HTR-8/SVneo (cell line): ENCODE results near the gene ZNF483.
"Not testable (repeated sequence)": the region's sequence is repeated elsewhere in the genome, so short reads cannot be mapped to it uniquely, and the experiment has no call there.

ENCODE experiments used
- DNase-seq: peaks from one replicate; pipeline ENCODE4 v3.0.0; 2011; ENCODE audit warnings: low spot score, mixed read lengths; ENCODE audit not compliant: insufficient read length
- FAIRE-seq: peaks from 2 replicates; lab custom pipeline; 2011; peaks lifted over from hg19 to GRCh38; lab: Jason Lieb, UNC

Gene ZNF483

GRCh38 chr9:111525056-111525977, at the start of gene ZNF483:
Gene ZNF483, plus strand, starts transcription at chr9:111525179. Its CDS starts 2,217 bp downstream, at chr9:111527396.
- FAIRE-seq: peak; percentile 78
- DNase-seq: peak; percentile 85

DNA sequence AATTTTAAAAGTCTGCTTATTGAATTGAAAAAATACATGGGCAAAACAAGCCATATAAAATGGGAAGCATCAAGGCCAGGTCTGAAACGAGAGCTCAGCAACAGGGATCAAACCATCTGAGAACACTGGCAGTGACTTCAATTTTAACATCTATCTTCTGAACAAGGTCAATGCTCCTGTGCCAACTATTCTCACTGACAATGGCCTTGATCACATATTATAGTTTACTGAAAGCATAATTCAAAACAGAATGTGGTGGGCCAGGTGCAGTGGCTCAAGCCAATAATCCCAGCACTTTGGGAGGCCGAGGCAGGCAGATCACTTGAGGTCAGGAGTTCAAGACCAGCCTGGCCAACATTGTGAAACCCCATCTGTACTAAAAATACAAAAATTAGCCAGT, 49.8 kb upstream of the ZNF483 start:
- FAIRE-seq: no peak

DNA sequence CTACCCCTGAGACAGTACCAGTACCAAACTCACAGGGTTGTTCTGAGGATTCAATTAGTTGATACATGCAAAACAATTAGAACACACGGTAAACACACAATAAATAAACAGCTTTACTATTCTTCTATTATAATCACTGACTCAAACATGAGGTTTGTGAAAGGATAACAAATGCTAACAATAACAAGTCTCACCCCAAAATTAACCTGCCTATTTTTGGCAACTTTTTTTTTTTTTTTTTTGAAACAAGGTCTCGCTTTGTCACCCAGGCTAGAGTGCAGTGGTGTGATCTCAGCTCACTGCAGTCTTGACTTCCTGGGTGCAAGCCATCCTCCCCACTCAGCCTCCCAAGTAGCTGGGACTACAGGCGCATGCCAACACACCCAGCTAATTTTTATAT, 47.3 kb upstream of the ZNF483 start:
- FAIRE-seq (no peak), DNase-seq (no peak)

More for the DNA sequence above, 49.8 kb upstream of the ZNF483 start:
- DNase-seq: no peak

GRCh38 chr9:111481885-111482636, 42.9 kb upstream of the ZNF483 start:
- DNase-seq (no peak), FAIRE-seq (no peak)

DNA sequence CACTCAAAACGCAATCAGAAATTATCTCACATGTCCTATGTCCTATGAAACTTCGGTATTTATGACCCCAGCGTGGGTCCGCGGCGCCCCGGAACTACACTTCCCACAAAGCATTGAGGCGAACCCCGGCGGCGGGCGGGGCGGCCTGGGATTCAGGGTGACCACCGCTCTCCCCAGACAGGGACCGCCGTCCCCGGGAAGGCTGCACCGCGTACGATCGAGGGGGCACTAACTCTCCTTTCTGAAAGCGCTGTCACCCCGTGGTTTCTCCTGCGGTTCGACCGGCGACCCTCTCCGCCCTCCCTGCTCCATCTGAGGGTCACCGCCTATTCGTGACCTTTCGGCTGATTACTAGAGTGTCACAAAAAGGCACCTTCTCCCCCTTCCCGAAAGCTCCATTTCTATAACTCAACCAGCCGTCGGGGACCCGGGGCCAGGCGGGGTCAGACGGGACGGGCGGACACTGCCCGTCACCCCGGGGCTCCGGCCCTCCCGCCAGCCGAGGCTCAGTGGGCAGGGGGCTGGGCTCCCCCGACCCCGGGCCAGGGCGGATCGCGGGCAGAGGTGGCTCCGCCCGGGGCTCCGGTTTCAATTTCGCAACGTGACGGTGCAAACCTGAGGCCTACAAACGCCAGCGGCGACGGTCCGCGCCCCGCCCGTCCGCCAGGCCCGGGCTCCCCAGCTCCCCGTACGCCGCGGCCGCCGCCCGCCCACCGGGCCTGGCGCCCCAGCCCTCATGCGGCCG, 42.1 kb upstream of the ZNF483 start:
- FAIRE-seq: no peak
- peak; percentile 63 for DNase-seq

DNA sequence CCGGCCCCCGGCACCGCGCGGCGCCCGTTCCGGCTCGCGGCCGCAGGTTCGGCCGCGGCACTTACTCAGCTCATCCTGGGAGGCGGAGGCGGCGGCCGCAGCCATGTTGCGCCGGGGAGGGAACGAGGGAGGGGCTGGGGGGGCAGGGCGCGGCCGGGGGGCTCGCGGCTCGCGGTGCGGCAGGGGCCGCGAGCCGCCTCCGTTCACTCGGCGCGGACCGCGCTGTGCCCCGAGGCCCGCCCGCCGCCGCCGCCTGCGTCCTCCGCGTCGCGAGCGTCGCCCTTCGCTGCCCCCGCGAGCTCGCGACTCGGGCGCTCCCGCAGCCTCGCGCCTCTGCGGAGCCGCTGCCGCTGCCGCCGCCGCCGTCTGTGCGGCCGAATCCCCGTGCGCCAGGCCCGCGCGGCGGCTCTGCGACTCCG, 41.5 kb upstream of the ZNF483 start:
- DNase-seq: peak; percentile 38
- FAIRE-seq: no peak

- peak; percentile 80 for DNase-seq
- FAIRE-seq: no peak
These were observed 41.0 kb upstream of the ZNF483 start, which contains the start of gene ECPAS for GRCh38 chr9:111483858-111484571. Gene ECPAS, minus strand, starts transcription at chr9:111484383. Its CDS starts 11,465 bp downstream, at chr9:111472918.

DNA sequence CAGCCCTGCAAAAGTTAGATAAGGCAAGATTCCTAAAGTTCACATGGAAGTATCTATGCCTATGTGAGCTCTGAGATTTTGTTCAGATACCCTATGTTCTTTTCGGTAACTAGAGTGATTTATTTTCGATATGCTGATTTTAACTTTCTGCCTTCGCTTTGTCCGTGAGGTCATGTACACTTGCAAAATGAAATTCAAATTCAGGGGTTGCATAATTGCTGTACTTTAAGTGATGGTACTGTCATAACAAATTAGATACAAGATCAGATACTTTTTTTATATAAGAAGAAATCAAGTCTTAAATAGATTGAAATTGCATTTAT, 40.4 kb upstream of the ZNF483 start:
- no peak for FAIRE-seq
- no peak for DNase-seq

- not testable (repeated sequence) for FAIRE-seq, DNase-seq
These were observed 27.8 kb upstream of the ZNF483 start for GRCh38 chr9:111497196-111497595.

- FAIRE-seq (no peak), DNase-seq (no peak)
These were observed 23.9 kb upstream of the ZNF483 start for GRCh38 chr9:111501005-111501562.

DNA sequence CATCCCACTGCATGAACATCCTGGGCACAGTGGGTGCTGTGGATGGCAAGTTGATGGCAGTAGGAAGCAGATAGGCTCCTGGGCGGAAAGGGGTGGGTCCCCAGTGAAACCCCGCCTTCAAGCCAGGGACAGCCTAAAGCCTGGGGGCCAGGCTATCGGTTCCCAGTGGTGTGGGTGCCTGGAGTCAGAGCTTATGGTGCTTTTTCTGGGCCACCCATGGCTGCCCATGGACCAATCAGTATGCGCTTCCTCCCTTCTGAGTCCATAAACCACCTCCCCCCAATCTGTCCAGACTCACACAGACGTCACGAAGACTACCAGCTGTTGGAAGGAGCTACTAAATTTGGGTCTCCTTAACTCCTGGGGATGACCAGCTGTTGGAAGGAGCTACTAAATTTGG, 23.3 kb upstream of the ZNF483 start:
- FAIRE-seq: no peak
- DNase-seq: no peak

DNA sequence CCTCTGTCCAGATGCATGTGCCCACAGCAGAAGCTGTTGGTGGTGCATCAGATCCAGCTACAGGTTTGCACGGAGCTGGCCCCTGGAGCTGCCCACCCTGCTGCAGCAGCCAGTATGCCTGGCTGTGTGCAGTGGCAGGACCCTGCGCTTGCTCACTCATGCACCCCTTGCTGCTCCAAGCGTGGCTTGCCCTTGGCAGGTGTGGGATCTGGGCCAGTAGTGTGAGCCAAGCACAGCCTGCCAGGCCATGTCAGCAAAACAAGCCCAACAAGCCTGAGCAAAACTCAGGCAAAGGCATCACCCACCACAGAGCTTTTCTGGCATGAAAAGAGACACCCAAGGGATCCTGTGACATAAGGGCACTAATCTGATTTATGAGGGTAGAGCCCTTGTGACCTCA, 22.5 kb upstream of the ZNF483 start:
- no peak for DNase-seq
- FAIRE-seq: no peak

DNA sequence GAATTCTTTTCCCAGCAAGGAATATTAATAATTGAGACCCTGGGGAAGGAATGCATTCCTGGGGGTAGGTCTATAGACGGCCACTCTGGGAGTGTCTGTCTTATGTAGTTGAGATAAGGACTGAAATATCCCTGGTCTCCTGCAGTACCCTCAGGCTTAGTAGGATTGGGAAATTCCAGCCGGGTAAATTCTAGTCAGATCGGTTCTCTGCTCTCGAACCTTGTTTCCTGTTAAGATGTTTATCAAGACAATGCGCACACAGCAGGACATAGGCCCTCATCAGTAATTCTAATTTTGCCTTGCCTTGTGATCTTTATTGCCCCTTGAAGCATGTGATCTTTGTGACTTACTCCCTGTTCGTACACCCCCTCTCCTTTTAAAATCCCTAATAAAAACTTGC, 13.4 kb upstream of the ZNF483 start:
- not testable (repeated sequence) for FAIRE-seq, DNase-seq

GRCh38 chr9:111514967-111515366, 10.0 kb upstream of the ZNF483 start:
- no peak for DNase-seq
- no peak for FAIRE-seq

DNA sequence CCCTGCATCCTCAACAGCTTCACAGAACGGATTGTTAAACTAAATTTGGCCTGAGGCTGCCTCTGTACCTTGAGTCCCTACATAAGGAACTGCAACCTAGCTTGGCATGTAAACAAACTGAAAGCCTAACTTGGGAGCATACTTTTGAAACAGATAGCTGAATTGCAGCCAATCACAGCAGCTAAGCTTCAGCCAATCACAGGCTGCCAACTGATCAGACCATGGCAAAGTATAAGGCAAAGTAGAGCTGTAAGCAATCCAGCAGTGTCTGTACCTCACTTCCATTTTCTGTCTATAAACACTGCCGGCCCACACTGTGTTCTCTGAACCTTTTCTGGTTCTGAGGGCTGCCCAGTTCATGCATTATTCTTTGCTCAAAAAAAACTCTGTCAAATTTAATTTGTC, 8.9 kb upstream of the ZNF483 start:
- no peak for DNase-seq
- FAIRE-seq: no peak

- DNase-seq: no peak
- FAIRE-seq: no peak
These were observed 286 bp upstream of the ZNF483 start for GRCh38 chr9:111524731-111525055.

- FAIRE-seq (no peak), DNase-seq (no peak)
These were observed 2.4 kb downstream of the ZNF483 start for GRCh38 chr9:111527347-111527746.

DNA sequence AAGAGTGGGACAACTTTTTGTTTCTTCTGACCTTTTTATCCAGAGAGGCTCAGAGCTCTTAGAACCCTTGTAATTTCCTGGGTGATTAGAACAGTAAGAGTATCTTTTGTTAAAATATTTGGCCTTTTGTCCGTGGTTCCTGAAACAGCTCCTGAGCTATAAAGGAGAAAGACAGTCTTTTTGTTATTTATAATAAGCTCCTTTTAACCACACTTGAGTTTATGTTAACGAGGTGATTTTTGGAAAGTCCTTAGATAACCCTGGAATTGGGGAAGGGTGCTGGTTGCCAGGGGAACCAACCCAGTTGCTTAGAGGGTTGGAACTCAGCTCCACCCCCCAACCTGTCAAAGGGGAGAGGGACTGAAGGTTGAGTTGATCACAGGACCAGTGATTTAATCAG, 4.8 kb downstream of the ZNF483 start:
- no peak for FAIRE-seq
- DNase-seq: no peak

DNA sequence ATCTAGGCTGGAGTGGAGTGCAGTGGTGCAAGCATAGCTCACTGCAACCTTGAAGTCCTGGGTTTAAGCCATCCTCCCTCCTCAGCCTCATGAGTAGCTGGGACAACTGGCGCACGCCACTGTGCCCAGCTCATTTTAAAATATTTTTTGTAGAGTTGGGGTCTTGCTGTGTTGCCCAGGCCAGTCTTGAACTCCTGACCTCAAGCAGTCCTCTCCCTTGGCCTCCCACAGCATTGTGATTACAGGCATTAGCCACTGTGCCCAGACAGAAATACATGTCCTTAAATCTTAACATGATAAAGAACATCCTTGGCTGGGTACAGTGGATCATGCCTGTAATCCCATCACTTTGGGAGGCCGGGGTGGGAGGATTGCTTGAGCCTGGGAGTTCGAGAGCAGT, 6.7 kb downstream of the ZNF483 start:
- no peak for DNase-seq
- FAIRE-seq: no peak
